ENCODE measurements around the gene WIPI1. TPM values are rescaled to one million over a fixed set of nuclear protein-coding genes. Genes with fewer than 3 reads are reported as not detected.

WIPI1 gene, protein sequence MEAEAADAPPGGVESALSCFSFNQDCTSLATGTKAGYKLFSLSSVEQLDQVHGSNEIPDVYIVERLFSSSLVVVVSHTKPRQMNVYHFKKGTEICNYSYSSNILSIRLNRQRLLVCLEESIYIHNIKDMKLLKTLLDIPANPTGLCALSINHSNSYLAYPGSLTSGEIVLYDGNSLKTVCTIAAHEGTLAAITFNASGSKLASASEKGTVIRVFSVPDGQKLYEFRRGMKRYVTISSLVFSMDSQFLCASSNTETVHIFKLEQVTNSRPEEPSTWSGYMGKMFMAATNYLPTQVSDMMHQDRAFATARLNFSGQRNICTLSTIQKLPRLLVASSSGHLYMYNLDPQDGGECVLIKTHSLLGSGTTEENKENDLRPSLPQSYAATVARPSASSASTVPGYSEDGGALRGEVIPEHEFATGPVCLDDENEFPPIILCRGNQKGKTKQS
- total RNA-seq: 10 to 100 TPM; 24.2 to 37.7 TPM

DNA sequence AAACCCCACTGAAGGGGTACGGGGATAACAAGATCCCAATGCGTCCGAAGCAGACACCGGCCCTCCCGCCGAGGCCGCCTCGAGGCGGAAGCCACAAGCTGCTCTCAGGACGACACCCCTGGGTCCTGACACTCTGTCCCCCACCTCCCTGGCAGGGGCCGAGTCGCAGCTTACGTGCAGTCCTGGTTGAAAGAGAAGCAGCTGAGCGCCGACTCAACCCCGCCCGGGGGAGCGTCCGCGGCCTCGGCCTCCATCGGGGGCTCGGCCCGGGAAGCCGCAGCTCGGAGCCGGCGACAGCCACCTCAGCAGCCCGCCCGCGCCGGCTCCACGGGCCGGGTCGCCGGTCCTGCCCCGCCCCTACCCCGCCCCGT is at the start of gene WIPI1:
Gene WIPI1 (minus strand): TSS at position 329 of the 371 bp plus-strand sequence. CDS start 75 bp downstream, at position 254.
- intact Hi-C loops (cut with DNase I): loop anchor here (2.0 to 5.0 kb wide), 3 partner anchors 55 to 210 kb away; partner anchors contain the start of genes AMZ2 and PRKAR1A
- Histone ChIP-seq H3K27ac (peak within 1 kb of the TSS; percentile 96 to 97), H3K27me3 (replicated peaks; ENCODE audit: insufficient read depth) (no peaks in the 10 kb centered on the region), H3K9me3 (no peaks in the 10 kb centered on the region), H3K36me3 (no peaks in the 10 kb centered on the region), H3K4me1 (replicated peaks) (no peaks in the 10 kb centered on the region), H3K4me3 (peak within 1 kb of the TSS; percentile 76 to 77)
- under 1% methylated on average over 34 of the region's 39 CpGs for WGBS
- TF ChIP-seq, protein P1, sequence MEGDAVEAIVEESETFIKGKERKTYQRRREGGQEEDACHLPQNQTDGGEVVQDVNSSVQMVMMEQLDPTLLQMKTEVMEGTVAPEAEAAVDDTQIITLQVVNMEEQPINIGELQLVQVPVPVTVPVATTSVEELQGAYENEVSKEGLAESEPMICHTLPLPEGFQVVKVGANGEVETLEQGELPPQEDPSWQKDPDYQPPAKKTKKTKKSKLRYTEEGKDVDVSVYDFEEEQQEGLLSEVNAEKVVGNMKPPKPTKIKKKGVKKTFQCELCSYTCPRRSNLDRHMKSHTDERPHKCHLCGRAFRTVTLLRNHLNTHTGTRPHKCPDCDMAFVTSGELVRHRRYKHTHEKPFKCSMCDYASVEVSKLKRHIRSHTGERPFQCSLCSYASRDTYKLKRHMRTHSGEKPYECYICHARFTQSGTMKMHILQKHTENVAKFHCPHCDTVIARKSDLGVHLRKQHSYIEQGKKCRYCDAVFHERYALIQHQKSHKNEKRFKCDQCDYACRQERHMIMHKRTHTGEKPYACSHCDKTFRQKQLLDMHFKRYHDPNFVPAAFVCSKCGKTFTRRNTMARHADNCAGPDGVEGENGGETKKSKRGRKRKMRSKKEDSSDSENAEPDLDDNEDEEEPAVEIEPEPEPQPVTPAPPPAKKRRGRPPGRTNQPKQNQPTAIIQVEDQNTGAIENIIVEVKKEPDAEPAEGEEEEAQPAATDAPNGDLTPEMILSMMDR (IDR thresholded peaks at IDR 0.05): no peak
- TF ChIP-seq POLR2A (IDR thresholded peaks at IDR 0.05): peak; percentile 19
- TF ChIP-seq POLR2AphosphoS5 (IDR thresholded peaks at IDR 0.05): no peak
- DNase-seq (ENCODE audit: low spot score): peak; percentile 43

DNA sequence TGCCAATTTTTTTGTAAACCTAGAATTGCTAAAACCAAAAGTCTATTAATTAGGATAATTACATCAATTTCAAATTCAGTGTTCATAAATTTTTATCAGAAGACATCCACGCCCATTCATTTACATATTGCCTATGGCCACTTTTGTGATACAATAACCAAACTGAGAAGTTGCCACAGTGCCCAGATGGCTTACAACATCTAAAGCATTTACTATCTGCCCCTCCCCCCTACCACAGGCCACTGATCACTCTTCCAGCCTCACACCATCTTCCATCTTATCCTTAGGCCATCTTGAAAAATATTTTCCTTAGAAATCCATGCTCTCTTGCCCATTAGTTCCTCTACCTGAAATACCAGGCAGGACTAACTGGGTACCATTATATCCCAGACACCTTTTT is 48.7 kb upstream of the WIPI1 start:
- 89% methylated on average over 1 of the region's 1 CpG for WGBS
- intact Hi-C loops (cut with DNase I): no loop called here
- no peaks in the 10 kb centered on the region for H3K27me3 ChIP-seq (replicated peaks; ENCODE audit: insufficient read depth)
- no peaks in the 10 kb centered on the region for H3K9me3 ChIP-seq
- DNase-seq (ENCODE audit: low spot score): no peak
- H3K4me1 ChIP-seq (replicated peaks): no peaks in the 10 kb centered on the region
- H3K27ac ChIP-seq: no peak overlapping the region
- TF ChIP-seq POLR2AphosphoS5 (IDR thresholded peaks at IDR 0.05) (no peak), POLR2A (IDR thresholded peaks at IDR 0.05) (no peak)
- TF ChIP-seq, protein P1 (IDR thresholded peaks at IDR 0.05): no peak
- no peaks in the 10 kb centered on the region for H3K36me3 ChIP-seq
- no peak overlapping the region for H3K4me3 ChIP-seq

DNA sequence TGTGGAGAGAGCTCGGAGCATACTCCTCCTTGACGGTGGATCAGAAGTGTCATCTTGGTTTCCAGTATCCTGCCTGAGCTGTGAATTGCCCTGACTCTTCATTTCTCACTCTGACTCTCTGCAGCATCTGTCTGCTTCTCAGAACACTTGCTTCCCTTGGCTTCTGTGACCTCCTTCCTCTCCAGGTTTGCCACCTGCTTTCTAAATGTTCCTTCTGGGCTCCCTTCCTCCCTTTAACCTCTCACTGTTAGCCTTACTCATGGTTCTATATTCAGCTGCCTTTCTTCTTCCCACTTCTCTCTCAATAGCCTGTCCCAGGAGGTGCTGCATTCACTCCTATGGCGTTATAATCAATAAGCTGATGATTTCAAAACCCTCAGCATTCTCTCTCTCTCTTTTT is 43.8 kb upstream of the WIPI1 start:
- no peak for DNase-seq (ENCODE audit: low spot score)
- H3K27ac ChIP-seq: no peak overlapping the region
- H3K36me3 ChIP-seq: no peaks in the 10 kb centered on the region
- 81% methylated on average over 3 of the region's 3 CpGs for WGBS
- no peaks in the 10 kb centered on the region for H3K9me3 ChIP-seq
- no peak overlapping the region for H3K4me3 ChIP-seq
- intact Hi-C loops (cut with DNase I): no loop called here
- H3K27me3 ChIP-seq (replicated peaks; ENCODE audit: insufficient read depth): no peaks in the 10 kb centered on the region
- H3K4me1 ChIP-seq (replicated peaks): no peaks in the 10 kb centered on the region
- no peak for TF ChIP-seq POLR2AphosphoS5 (IDR thresholded peaks at IDR 0.05)
- no peak for TF ChIP-seq POLR2A (IDR thresholded peaks at IDR 0.05)
- TF ChIP-seq, protein P1 (IDR thresholded peaks at IDR 0.05): no peak

DNA sequence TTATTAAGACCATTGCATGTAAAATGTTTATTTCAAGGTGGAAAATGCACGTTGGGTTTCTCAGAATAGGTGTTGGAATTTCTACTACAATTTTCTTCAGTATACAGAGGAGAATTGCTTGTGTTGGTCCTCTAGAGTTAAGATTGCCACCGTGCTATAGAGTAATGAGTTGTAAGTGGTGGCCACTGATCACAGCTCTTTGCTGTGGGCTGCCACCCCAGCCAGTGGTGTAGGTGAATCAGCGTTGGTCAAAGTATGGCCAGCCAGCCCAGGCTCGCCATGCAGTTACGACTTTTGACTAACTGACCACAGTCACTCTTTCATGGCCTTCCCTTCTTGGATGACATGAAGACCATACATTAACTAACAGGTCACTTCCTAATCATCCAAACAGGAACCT is 42.3 kb upstream of the WIPI1 start:
- 88% methylated on average over 5 of the region's 5 CpGs for WGBS
- no peaks in the 10 kb centered on the region for H3K9me3 ChIP-seq
- intact Hi-C loops (cut with DNase I): no loop called here
- H3K4me1 ChIP-seq (replicated peaks): no peaks in the 10 kb centered on the region
- H3K4me3 ChIP-seq: no peak overlapping the region
- no peak overlapping the region for H3K27ac ChIP-seq
- no peaks in the 10 kb centered on the region for H3K36me3 ChIP-seq
- no peaks in the 10 kb centered on the region for H3K27me3 ChIP-seq (replicated peaks; ENCODE audit: insufficient read depth)
- no peak for DNase-seq (ENCODE audit: low spot score)
- TF ChIP-seq POLR2AphosphoS5 (IDR thresholded peaks at IDR 0.05) (no peak), POLR2A (IDR thresholded peaks at IDR 0.05) (no peak)

DNA sequence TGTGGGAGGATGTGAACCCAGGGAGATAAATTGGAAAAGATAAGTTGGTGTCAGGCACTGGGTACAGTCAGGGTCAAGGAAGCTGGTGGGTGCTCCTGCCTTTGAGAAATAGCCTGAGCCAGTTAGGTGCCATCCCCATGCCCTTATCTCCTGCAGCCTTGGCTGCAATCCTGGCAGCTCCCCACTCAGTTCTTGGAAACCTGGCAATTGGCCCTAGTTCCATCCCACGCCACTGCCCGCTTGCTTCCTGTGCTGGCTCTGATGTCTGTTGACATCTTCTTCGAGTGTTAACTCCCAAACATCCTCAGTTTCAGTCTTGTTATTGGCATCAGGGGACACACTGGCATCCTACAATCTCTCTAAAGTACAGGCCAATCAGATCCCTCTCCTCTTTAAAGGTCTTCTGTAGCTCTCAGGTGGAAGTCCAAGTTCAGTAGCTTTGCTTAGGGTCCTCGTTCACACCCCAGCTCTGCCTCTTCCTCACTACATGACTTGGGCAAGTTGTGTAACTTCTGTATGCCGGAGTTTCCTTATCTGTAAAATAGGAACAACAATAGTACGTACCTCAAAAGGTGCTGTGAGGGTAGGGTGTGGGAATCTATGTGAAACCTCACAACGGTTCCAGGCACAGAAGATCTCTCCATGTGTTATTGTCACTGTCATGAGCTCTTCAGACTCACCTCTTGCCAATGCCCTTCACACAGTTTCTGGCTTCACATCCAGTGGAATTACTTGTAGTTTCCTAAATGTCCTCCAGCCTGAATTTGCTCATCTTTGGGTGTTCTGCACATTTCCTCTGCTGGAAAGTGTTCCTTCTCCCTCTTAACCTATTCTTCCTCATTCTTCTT is 41.4 kb upstream of the WIPI1 start:
- no peak for TF ChIP-seq POLR2A (IDR thresholded peaks at IDR 0.05)
- intact Hi-C loops (cut with DNase I): no loop called here
- WGBS: 39% methylated on average over 7 of the region's 7 CpGs
- no peak overlapping the region for H3K27ac ChIP-seq
- no peak overlapping the region for H3K4me3 ChIP-seq
- DNase-seq (ENCODE audit: low spot score): no peak
- no peaks in the 10 kb centered on the region for H3K36me3 ChIP-seq
- H3K4me1 ChIP-seq (replicated peaks): no peaks in the 10 kb centered on the region
- no peaks in the 10 kb centered on the region for H3K9me3 ChIP-seq
- no peaks in the 10 kb centered on the region for H3K27me3 ChIP-seq (replicated peaks; ENCODE audit: insufficient read depth)

All from prostate gland (tissue), 2 donors.